ENCODE results near the gene TREML2. TPM values are rescaled to one million over a fixed set of nuclear protein-coding genes. Genes with fewer than 3 reads are reported as not detected.

The TREML2 gene
- polyA plus RNA-seq, 1 donor (not counting 4 experiments of a cell fraction or from before 2014, with no cell fraction given): 0.03 TPM

GRCh38 chr6:41231246-41231645, 30.3 kb upstream of the TREML2 start:
- no peak for DNase-seq (ENCODE audit: low read depth, low spot score)
- dilution Hi-C loops (cut with MboI; ENCODE audit: extremely low pct_ligation_motif_present, low sequenced_read_pairs): no loop called here
- Histone ChIP-seq H3K4me3 (ENCODE audit: control insufficient read depth in 2 of 3, extremely low read depth in 1 of 3, insufficient read depth in 2 of 3, low read depth in 1 of 3, low read length in 3 of 3) (no peak overlapping the region), H3K9ac (ENCODE audit: control insufficient read depth, extremely low read depth, insufficient read depth, low read length) (no peak overlapping the region), H3K4me2 (ENCODE audit: control insufficient read depth, extremely low read depth, insufficient read depth, low read depth, low read length) (no peak overlapping the region), H3K36me3 (ENCODE audit: control insufficient read depth in 2 of 2, extremely low read depth in 1 of 2, insufficient read depth in 2 of 2, low read length in 2 of 2) (no peaks in the 10 kb centered on the region), H3K9me3 (ENCODE audit: control insufficient read depth, low read depth, low read length) (no peaks in the 10 kb centered on the region), H3K27ac (ENCODE audit: control insufficient read depth, insufficient read depth, low read length) (no peak overlapping the region), H2AFZ (ENCODE audit: control insufficient read depth, low read length) (no peak overlapping the region), H3K27me3 (ENCODE audit: control insufficient read depth, extremely low read depth, insufficient read depth, low read length) (peaks cover 5% of the 10 kb centered on the region), H3K4me1 (ENCODE audit: control insufficient read depth, extremely low read depth, insufficient read depth, low read length) (no peaks in the 10 kb centered on the region), H3K9me1 (ENCODE audit: control insufficient read depth, extremely low read depth, insufficient read depth, low read length) (no peaks in the 10 kb centered on the region), H4K20me1 (ENCODE audit: control insufficient read depth, extremely low read depth, insufficient read depth, low read length) (no peaks in the 10 kb centered on the region), H3K79me2 (ENCODE audit: control insufficient read depth, insufficient read depth, low read length) (no peaks in the 10 kb centered on the region)
- no peak for FAIRE-seq
- no peak for TF ChIP-seq CTCF (optimal IDR thresholded peaks at IDR 0.05 in 1 of 3, IDR thresholded peaks at IDR 0.05 in 1 of 3, conservative IDR thresholded peaks at IDR 0.05 in 1 of 3; ENCODE audit: extremely low read depth in 1 of 3, insufficient read depth in 2 of 3, low read length in 3 of 3)
- TF ChIP-seq EZH2 (IDR thresholded peaks at IDR 0.05; ENCODE audit: low read length): no peak

- H3K27ac ChIP-seq (ENCODE audit: control insufficient read depth, insufficient read depth, low read length): no peak overlapping the region
- FAIRE-seq (no peak), DNase-seq (ENCODE audit: low read depth, low spot score) (no peak)
- no peak overlapping the region for H3K4me2 ChIP-seq (ENCODE audit: control insufficient read depth, extremely low read depth, insufficient read depth, low read depth, low read length)
- no peaks in the 10 kb centered on the region for H3K9me3 ChIP-seq (ENCODE audit: control insufficient read depth, low read depth, low read length)
- dilution Hi-C loops (cut with MboI; ENCODE audit: extremely low pct_ligation_motif_present, low sequenced_read_pairs): no loop called here
- H3K4me3 ChIP-seq (ENCODE audit: control insufficient read depth in 2 of 3, extremely low read depth in 1 of 3, insufficient read depth in 2 of 3, low read depth in 1 of 3, low read length in 3 of 3): no peak overlapping the region
- H3K27me3 ChIP-seq (ENCODE audit: control insufficient read depth, extremely low read depth, insufficient read depth, low read length): peaks cover 5% of the 10 kb centered on the region
- H4K20me1 ChIP-seq (ENCODE audit: control insufficient read depth, extremely low read depth, insufficient read depth, low read length): no peaks in the 10 kb centered on the region
- H3K36me3 ChIP-seq (ENCODE audit: control insufficient read depth in 2 of 2, extremely low read depth in 1 of 2, insufficient read depth in 2 of 2, low read length in 2 of 2): no peaks in the 10 kb centered on the region
- H2AFZ ChIP-seq (ENCODE audit: control insufficient read depth, low read length): no peak overlapping the region
- no peaks in the 10 kb centered on the region for H3K9me1 ChIP-seq (ENCODE audit: control insufficient read depth, extremely low read depth, insufficient read depth, low read length)
- TF ChIP-seq CTCF (optimal IDR thresholded peaks at IDR 0.05 in 1 of 3, IDR thresholded peaks at IDR 0.05 in 1 of 3, conservative IDR thresholded peaks at IDR 0.05 in 1 of 3; ENCODE audit: extremely low read depth in 1 of 3, insufficient read depth in 2 of 3, low read length in 3 of 3): no peak
- no peak for TF ChIP-seq EZH2 (IDR thresholded peaks at IDR 0.05; ENCODE audit: low read length)
- no peaks in the 10 kb centered on the region for H3K79me2 ChIP-seq (ENCODE audit: control insufficient read depth, insufficient read depth, low read length)
- no peaks in the 10 kb centered on the region for H3K4me1 ChIP-seq (ENCODE audit: control insufficient read depth, extremely low read depth, insufficient read depth, low read length)
- no peak overlapping the region for H3K9ac ChIP-seq (ENCODE audit: control insufficient read depth, extremely low read depth, insufficient read depth, low read length)
These were observed 28.8 kb upstream of the TREML2 start for GRCh38 chr6:41229721-41230120.
